SK-N-SH treated with all-trans-retinoic acid at 6 μM for 48 hours (cell line): Measurements from ENCODE around the gene CACNA2D3.

Experiments
- BACH2 ChIP-seq: fragments of 250-450 bp; sonication (Bioruptor Pico); IDR thresholded peaks from 2 replicates; pipeline ENCODE4 v1.9.0; 2021; ENCODE audit warnings: mild to moderate bottlenecking, borderline replicate concordance
- CSDC2 ChIP-seq: fragments of 250-450 bp; sonication (Bioruptor Pico); IDR thresholded peaks from 2 replicates; pipeline ENCODE4 v1.5.0; 2020; ENCODE audit warnings: mild to moderate bottlenecking, moderate library complexity
- ESRRG ChIP-seq: fragments of 250-450 bp; sonication (Bioruptor Pico); IDR thresholded peaks from 2 replicates; pipeline ENCODE4 v1.6.1; 2021; ENCODE audit warnings: mild to moderate bottlenecking
- GLIS3 ChIP-seq: fragments of 250-450 bp; sonication (Bioruptor Pico); IDR thresholded peaks from 2 replicates; pipeline ENCODE4 v1.5.0; 2020; ENCODE audit warnings: mild to moderate bottlenecking, moderate library complexity
- POU6F1 ChIP-seq: fragments of 250-450 bp; sonication (Bioruptor Pico); IDR thresholded peaks from 2 replicates; pipeline ENCODE4 v1.8.0; 2021; ENCODE audit warnings: low read depth, mild to moderate bottlenecking, moderate library complexity, borderline replicate concordance
- RARB ChIP-seq: fragments of 250-450 bp; sonication (Bioruptor Pico); IDR thresholded peaks from 2 replicates; pipeline ENCODE4 v1.8.0; 2021; ENCODE audit warnings: mild to moderate bottlenecking, moderate library complexity
- SNAI2 ChIP-seq: fragments of 250-450 bp; sonication (Bioruptor Pico); IDR thresholded peaks from 2 replicates; pipeline ENCODE4 v1.5.0; 2020; ENCODE audit warnings: mild to moderate bottlenecking, moderate library complexity
- TSHZ2 ChIP-seq: fragments of 250-450 bp; sonication (Bioruptor Pico); IDR thresholded peaks from 2 replicates; pipeline ENCODE4 v1.5.0; 2020; ENCODE audit warnings: mild to moderate bottlenecking, moderate library complexity
- ZFP3 ChIP-seq: fragments of 250-450 bp; sonication (Bioruptor Pico); IDR thresholded peaks from 2 replicates; pipeline ENCODE4 v1.5.0; 2020; ENCODE audit warnings: mild to moderate bottlenecking, moderate library complexity
- ZNF565 ChIP-seq: fragments of 450-650 bp; formaldehyde crosslinking; conservative IDR thresholded peaks from 2 replicates; pipeline ENCODE4 v1.5.0; 2020; ENCODE audit warnings: low read depth, mild to moderate bottlenecking, moderate library complexity
- ZNF70 ChIP-seq: fragments of 450-650 bp; formaldehyde crosslinking; IDR thresholded peaks from 2 replicates; pipeline ENCODE4 v1.5.0; 2020; ENCODE audit warnings: mild to moderate bottlenecking, moderate library complexity
- TF ChIP-seq, protein P1 (sequence below): fragments of 250-450 bp; sonication (Bioruptor Pico); IDR thresholded peaks from 2 replicates; pipeline ENCODE4 v1.5.1; 2020; ENCODE audit warnings: low read depth, mild to moderate bottlenecking, moderate library complexity
- TF ChIP-seq, protein P2 (sequence below): fragments of 250-450 bp; sonication (Bioruptor Pico); IDR thresholded peaks from 2 replicates; pipeline ENCODE4 v1.8.0; 2020; ENCODE audit warnings: mild to moderate bottlenecking, moderate library complexity, borderline replicate concordance

GRCh38 chr3:55105647-55106046, 983.3 kb downstream of the CACNA2D3 start:
- TF ChIP-seq ZFP3 (CRISPR knock-in tag) (no peak), BACH2 (CRISPR knock-in tag) (no peak), POU6F1 (no peak), RARB (no peak), ESRRG (no peak), SNAI2 (no peak), CSDC2 (CRISPR knock-in tag) (no peak), ZNF70 (CRISPR knock-in tag) (no peak), TSHZ2 (CRISPR knock-in tag) (no peak), ZNF565 (CRISPR knock-in tag) (no peak), GLIS3 (CRISPR knock-in tag) (no peak)
- TF ChIP-seq, protein P1, sequence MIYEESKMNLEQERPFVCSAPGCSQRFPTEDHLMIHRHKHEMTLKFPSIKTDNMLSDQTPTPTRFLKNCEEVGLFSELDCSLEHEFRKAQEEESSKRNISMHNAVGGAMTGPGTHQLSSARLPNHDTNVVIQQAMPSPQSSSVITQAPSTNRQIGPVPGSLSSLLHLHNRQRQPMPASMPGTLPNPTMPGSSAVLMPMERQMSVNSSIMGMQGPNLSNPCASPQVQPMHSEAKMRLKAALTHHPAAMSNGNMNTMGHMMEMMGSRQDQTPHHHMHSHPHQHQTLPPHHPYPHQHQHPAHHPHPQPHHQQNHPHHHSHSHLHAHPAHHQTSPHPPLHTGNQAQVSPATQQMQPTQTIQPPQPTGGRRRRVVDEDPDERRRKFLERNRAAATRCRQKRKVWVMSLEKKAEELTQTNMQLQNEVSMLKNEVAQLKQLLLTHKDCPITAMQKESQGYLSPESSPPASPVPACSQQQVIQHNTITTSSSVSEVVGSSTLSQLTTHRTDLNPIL (CRISPR knock-in tag): no peak
- TF ChIP-seq, protein P2, sequence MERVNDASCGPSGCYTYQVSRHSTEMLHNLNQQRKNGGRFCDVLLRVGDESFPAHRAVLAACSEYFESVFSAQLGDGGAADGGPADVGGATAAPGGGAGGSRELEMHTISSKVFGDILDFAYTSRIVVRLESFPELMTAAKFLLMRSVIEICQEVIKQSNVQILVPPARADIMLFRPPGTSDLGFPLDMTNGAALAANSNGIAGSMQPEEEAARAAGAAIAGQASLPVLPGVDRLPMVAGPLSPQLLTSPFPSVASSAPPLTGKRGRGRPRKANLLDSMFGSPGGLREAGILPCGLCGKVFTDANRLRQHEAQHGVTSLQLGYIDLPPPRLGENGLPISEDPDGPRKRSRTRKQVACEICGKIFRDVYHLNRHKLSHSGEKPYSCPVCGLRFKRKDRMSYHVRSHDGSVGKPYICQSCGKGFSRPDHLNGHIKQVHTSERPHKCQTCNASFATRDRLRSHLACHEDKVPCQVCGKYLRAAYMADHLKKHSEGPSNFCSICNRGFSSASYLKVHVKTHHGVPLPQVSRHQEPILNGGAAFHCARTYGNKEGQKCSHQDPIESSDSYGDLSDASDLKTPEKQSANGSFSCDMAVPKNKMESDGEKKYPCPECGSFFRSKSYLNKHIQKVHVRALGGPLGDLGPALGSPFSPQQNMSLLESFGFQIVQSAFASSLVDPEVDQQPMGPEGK (CRISPR knock-in tag): no peak
